Nephron (organoid): ENCODE data around the gene PRXL2C.
"Not testable (repeated sequence)": the region's sequence is repeated elsewhere in the genome, so short reads cannot be mapped to it uniquely, and the experiment has no call there.

Experiments
- H3K27ac Mint-ChIP-seq, 3 experiments: 2 replicates each; pipeline ENCODE4 v1.8.0; 2020; ENCODE audit warnings: mixed read lengths in 3 of 3, mild to moderate bottlenecking in 2 of 3, moderate library complexity in 1 of 3
- H3K27me3 Mint-ChIP-seq: 2 replicates; pipeline ENCODE4 v1.8.0; 2021; ENCODE audit warnings: low read depth, mild to moderate bottlenecking, moderate library complexity, mixed read lengths
- H3K36me3 Mint-ChIP-seq: 2 replicates; pipeline ENCODE4 v1.8.0; 2020; ENCODE audit warnings: low read depth, mixed read lengths
- H3K4me1 Mint-ChIP-seq: 2 replicates; pipeline ENCODE4 v1.8.0; 2020; ENCODE audit warnings: mixed read lengths
- H3K4me3 Mint-ChIP-seq, 3 experiments: 2 replicates each; pipeline ENCODE4 v1.8.0; 2020; ENCODE audit warnings: mild to moderate bottlenecking in 3 of 3, mixed read lengths in 3 of 3, moderate library complexity in 2 of 3
- H3K9me3 Mint-ChIP-seq: 2 replicates; pipeline ENCODE4 v1.8.0; 2020; ENCODE audit warnings: mixed read lengths
- TF ChIP-seq, protein P1 (sequence below), 3 experiments: fragments of 200-600 bp; sonication (generic); IDR thresholded peaks; one replicate each; pipeline ENCODE4 v1.5.0; 2021; ENCODE audit warnings: antibody characterized with exemption in 3 of 3; ENCODE audit not compliant: unreplicated experiment in 3 of 3

PRXL2C gene

DNA sequence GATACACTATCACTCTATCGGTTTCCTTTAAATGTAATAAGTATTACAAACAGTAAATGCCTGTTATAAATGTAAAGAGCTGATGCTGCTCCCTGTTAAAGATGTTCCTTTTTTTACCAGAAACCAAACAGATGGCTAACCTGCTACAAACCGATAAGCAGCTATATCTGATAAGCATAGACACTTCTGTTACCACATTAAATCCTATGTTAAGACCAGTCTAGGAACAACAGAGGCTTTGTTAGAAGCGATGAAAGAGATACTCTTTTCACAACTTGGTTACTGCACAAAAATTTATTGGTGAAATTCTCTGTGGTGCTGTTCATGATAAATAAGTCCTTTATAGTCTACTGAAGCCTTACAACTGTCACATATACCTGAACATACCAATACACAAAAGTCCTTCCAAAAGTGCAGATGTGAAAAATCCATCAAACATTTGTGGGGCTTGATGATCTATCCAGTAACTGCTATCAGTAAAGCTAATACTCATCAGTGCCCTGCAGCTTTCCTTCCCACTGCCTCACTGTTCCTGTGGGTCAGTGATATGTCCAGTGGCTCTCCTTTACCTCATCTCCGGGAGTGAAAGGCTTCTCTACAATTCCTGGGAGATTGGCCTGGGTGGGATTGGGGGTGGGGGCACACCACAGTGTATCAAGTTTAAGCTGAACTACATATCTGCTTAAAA, 25.8 kb upstream of the PRXL2C start:
- Mint-ChIP-seq H3K27me3 (peaks cover 4% of the 10 kb centered on the region), H3K9me3 (peaks cover 2% of the 10 kb centered on the region), H3K4me1 (no peaks in the 10 kb centered on the region), H3K4me3 (no peak overlapping the region), H3K36me3 (no peaks in the 10 kb centered on the region), H3K27ac (no peak overlapping the region)
- TF ChIP-seq, protein P1, sequence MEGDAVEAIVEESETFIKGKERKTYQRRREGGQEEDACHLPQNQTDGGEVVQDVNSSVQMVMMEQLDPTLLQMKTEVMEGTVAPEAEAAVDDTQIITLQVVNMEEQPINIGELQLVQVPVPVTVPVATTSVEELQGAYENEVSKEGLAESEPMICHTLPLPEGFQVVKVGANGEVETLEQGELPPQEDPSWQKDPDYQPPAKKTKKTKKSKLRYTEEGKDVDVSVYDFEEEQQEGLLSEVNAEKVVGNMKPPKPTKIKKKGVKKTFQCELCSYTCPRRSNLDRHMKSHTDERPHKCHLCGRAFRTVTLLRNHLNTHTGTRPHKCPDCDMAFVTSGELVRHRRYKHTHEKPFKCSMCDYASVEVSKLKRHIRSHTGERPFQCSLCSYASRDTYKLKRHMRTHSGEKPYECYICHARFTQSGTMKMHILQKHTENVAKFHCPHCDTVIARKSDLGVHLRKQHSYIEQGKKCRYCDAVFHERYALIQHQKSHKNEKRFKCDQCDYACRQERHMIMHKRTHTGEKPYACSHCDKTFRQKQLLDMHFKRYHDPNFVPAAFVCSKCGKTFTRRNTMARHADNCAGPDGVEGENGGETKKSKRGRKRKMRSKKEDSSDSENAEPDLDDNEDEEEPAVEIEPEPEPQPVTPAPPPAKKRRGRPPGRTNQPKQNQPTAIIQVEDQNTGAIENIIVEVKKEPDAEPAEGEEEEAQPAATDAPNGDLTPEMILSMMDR (IDR thresholded peaks at IDR 0.05; ENCODE audit: unreplicated experiment in 3 of 3), result no peak

DNA sequence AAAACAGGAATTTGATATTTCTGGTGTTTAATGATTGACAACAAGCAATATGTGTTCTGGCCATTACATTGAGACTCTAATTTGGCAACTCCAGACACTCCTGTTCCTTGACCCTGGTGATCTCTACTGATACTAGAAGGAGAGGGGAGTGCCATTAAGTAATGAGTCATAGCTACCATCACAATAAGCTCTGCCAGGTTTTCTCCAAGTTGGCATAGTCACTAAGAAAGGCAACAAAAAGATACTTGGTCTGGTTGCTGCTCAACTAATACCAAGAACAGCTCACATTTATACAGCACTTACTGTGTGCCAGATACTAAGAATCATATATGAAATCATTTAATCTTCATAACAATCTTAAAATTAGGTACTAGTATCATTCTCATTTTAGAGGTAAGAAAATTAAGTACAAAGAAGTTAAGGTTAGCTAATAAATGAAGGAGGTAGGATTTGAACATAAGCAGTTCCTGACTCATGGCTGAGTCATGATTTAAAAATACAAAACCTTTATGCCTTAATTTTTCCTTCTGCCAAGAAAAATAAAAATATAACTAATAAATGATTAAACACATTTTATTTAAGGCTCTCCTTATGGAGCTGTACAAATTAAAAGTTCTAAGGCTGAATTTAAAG, 19.9 kb upstream of the PRXL2C start:
- TF ChIP-seq, protein P1 (IDR thresholded peaks at IDR 0.05; ENCODE audit: unreplicated experiment in 3 of 3), result no peak
- peaks cover 9% of the 10 kb centered on the region for H3K9me3 Mint-ChIP-seq
- peaks cover 11% of the 10 kb centered on the region for H3K27me3 Mint-ChIP-seq
- H3K27ac Mint-ChIP-seq, result no peak overlapping the region
- no peaks in the 10 kb centered on the region for H3K36me3 Mint-ChIP-seq
- no peaks in the 10 kb centered on the region for H3K4me1 Mint-ChIP-seq
- no peak overlapping the region for H3K4me3 Mint-ChIP-seq

- H3K4me1 Mint-ChIP-seq, H3K27ac Mint-ChIP-seq, H3K36me3 Mint-ChIP-seq, H3K4me3 Mint-ChIP-seq, H3K9me3 Mint-ChIP-seq: not testable (repeated sequence)
- H3K27me3 Mint-ChIP-seq, result peaks cover 10% of the 10 kb centered on the region
Observed at GRCh38 chr9:96673786-96674185, 18.7 kb upstream of the PRXL2C start.

- Mint-ChIP-seq H3K4me1 (no peaks in the 10 kb centered on the region), H3K4me3 (no peak overlapping the region)
Observed at GRCh38 chr9:96668868-96669534, 13.9 kb upstream of the PRXL2C start.

GRCh38 chr9:96667363-96667728, 12.2 kb upstream of the PRXL2C start:
- TF ChIP-seq, protein P1 (IDR thresholded peaks at IDR 0.05; ENCODE audit: unreplicated experiment in 3 of 3), result no peak
- no peaks in the 10 kb centered on the region for H3K4me1 Mint-ChIP-seq
- H3K4me3 Mint-ChIP-seq, result no peak overlapping the region
- H3K27ac Mint-ChIP-seq, result no peak overlapping the region
- H3K27me3 Mint-ChIP-seq, result peaks cover 13% of the 10 kb centered on the region
- H3K9me3 Mint-ChIP-seq, result peaks cover 2% of the 10 kb centered on the region
- no peaks in the 10 kb centered on the region for H3K36me3 Mint-ChIP-seq

More at GRCh38 chr9:96668868-96669534, 13.9 kb upstream of the PRXL2C start:
- Mint-ChIP-seq H3K27ac (no peak overlapping the region), H3K36me3 (no peaks in the 10 kb centered on the region), H3K9me3 (peaks cover 2% of the 10 kb centered on the region), H3K27me3 (peaks cover 14% of the 10 kb centered on the region)
- TF ChIP-seq, protein P1 (IDR thresholded peaks at IDR 0.05; ENCODE audit: unreplicated experiment in 3 of 3), result no peak

DNA sequence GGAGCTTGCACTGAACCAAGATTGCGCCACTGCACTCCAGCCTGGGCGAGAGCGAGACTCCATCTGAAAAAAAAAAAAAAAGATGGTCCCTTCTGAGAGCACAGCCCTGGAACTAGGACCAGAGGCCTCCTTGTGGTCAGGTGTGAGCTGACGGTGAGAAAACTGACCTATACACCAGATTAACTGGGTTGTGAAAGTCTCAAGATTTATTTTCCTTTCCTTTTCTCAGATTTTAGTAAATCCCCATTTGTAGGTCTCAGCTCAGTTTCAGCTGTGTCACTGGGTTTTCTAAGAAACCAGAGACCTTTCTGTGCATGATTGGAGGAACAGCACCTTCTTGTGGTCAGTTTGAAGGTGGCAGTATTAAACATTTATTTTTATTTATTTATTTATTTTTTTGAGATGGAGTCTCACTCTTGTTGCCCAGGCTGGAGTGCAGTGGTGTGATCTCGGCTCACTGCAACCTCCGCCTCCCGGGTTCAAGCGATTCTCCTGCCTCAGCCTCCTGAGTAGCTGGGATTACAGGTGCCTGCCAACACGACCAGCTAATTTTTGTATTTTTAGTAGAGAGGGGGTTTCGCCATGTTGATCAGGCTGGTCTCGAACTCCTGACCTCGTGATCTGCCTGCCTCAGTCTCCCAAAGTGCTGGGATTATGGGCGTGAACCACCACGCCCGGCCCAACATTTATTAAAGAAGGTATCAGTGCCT, 11.7 kb upstream of the PRXL2C start:
- H3K27ac Mint-ChIP-seq, H3K4me3 Mint-ChIP-seq, H3K4me1 Mint-ChIP-seq, H3K9me3 Mint-ChIP-seq, H3K36me3 Mint-ChIP-seq: not testable (repeated sequence)
- TF ChIP-seq, protein P1 (IDR thresholded peaks at IDR 0.05; ENCODE audit: unreplicated experiment in 3 of 3), result peak; percentile 62 to 73 (median 67)
- H3K27me3 Mint-ChIP-seq, result peaks cover 13% of the 10 kb centered on the region
